Measurements from ENCODE around the gene GIMAP4. TPM values are rescaled to one million over a fixed set of nuclear protein-coding genes. Genes with fewer than 3 reads are reported as not detected.
"Not testable (repeated sequence)": the region's sequence is repeated elsewhere in the genome, so short reads cannot be mapped to it uniquely, and the experiment has no call there.

Gene GIMAP4
- total RNA-seq (2022) = not detected in 2 replicates
- Bru-seq, nascent RNA = not detected
- BruChase-seq, experiment 1, labeled RNA remaining after a 6-hour chase = not detected
- not detected for BruChase-seq, experiment 2, labeled RNA remaining after a 2-hour chase
- long read RNA-seq = 0 reads

GRCh38 chr7:150567169-150567568, at the start of gene GIMAP4:
Gene GIMAP4, plus strand, starts transcription at chr7:150567390. Its CDS starts 2,512 bp downstream, at chr7:150569902.
- H3K9me3 Mint-ChIP-seq (ENCODE audit: unreplicated experiment) = no peaks in the 10 kb centered on the region
- intact Hi-C loops (cut with micrococcal nuclease) = no loop called here
- no peak for TF ChIP-seq CTCF (IDR thresholded peaks at IDR 0.05; ENCODE audit: unreplicated experiment)
- no peak for DNase-seq (ENCODE audit: unreplicated experiment)
- CTCF ChIA-PET = interaction anchor here (0.6 to 1.0 kb wide), 4 partner anchors 16 to 212 kb away, joined by 3 to 5 read pairs (median 3); no protein-coding TSS in a partner anchor
- no TSS peak for BruUV-seq (replicated peaks)
- POLR2A ChIA-PET = no interaction called here
- no peak within 1 kb of the TSS for H3K4me3 Mint-ChIP-seq (ENCODE audit: unreplicated experiment)
- H3K4me1 Mint-ChIP-seq (ENCODE audit: insufficient read depth, unreplicated experiment) = no peaks in the 10 kb centered on the region
- H3K27ac Mint-ChIP-seq (ENCODE audit: low read depth, unreplicated experiment) = no peak within 1 kb of the TSS
- H3K27me3 Mint-ChIP-seq (ENCODE audit: insufficient read depth, unreplicated experiment) = no peaks in the 10 kb centered on the region
- H3K36me3 Mint-ChIP-seq (ENCODE audit: insufficient read depth, unreplicated experiment) = peaks cover 6% of the 10 kb centered on the region

DNA sequence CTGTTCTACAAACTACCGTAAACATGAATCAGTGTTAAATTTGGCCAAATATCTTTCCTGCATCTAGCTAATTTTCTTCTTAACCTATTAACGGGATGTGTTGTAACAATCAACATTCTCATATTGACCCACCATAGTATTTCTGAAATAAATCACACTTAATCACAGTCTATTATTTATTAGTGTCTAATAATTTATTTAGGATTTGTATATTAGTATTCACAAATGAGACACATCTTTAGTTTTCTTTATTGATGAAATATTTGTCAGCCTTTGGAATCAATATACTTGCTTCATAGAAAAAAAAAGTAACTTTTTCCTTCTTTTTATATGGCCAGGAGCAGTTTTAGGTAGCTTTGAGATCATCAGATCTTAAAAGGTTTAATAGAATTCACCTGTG, 47.9 kb upstream of the GIMAP4 start:
- H3K27me3 Mint-ChIP-seq (ENCODE audit: insufficient read depth, unreplicated experiment) = peaks cover 50% of the 10 kb centered on the region
- no peaks in the 10 kb centered on the region for H3K4me1 Mint-ChIP-seq (ENCODE audit: insufficient read depth, unreplicated experiment)
- DNase-seq (ENCODE audit: unreplicated experiment) = no peak
- H3K4me3 Mint-ChIP-seq (ENCODE audit: unreplicated experiment) = no peak overlapping the region
- H3K36me3 Mint-ChIP-seq (ENCODE audit: insufficient read depth, unreplicated experiment) = no peaks in the 10 kb centered on the region
- intact Hi-C loops (cut with micrococcal nuclease) = no loop called here
- CTCF ChIA-PET = no interaction called here
- no TSS peak for BruUV-seq (replicated peaks)
- POLR2A ChIA-PET = no interaction called here
- H3K9me3 Mint-ChIP-seq (ENCODE audit: unreplicated experiment) = no peaks in the 10 kb centered on the region
- H3K27ac Mint-ChIP-seq (ENCODE audit: low read depth, unreplicated experiment) = no peak overlapping the region
- TF ChIP-seq CTCF (IDR thresholded peaks at IDR 0.05; ENCODE audit: unreplicated experiment) = no peak

DNA sequence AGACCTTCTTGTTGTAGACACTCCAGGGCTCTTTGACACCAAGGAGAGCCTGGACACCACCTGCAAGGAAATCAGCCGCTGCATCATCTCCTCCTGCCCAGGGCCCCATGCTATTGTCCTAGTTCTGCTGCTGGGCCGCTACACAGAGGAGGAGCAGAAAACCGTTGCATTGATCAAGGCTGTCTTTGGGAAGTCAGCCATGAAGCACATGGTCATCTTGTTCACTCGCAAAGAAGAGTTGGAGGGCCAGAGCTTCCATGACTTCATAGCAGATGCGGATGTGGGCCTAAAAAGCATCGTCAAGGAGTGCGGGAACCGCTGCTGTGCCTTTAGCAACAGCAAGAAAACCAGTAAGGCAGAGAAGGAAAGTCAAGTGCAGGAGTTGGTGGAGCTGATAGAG, 47.0 kb upstream of the GIMAP4 start:
- intact Hi-C loops (cut with micrococcal nuclease) = no loop called here
- H3K9me3 Mint-ChIP-seq (ENCODE audit: unreplicated experiment) = no peaks in the 10 kb centered on the region
- ChIA-PET POLR2A (no interaction called here), CTCF (interaction anchor here (0.6 to 0.7 kb wide), 2 partner anchors 102 to 1023 kb away, joined by 3 read pairs; no protein-coding TSS in a partner anchor)
- no peak for TF ChIP-seq CTCF (IDR thresholded peaks at IDR 0.05; ENCODE audit: unreplicated experiment)
- no peak for DNase-seq (ENCODE audit: unreplicated experiment)
- no TSS peak for BruUV-seq (replicated peaks)
- H3K36me3 Mint-ChIP-seq (ENCODE audit: insufficient read depth, unreplicated experiment) = no peaks in the 10 kb centered on the region
- no peaks in the 10 kb centered on the region for H3K4me1 Mint-ChIP-seq (ENCODE audit: insufficient read depth, unreplicated experiment)
- H3K27ac Mint-ChIP-seq (ENCODE audit: low read depth, unreplicated experiment) = no peak overlapping the region
- H3K27me3 Mint-ChIP-seq (ENCODE audit: insufficient read depth, unreplicated experiment) = peaks cover 50% of the 10 kb centered on the region
- no peak overlapping the region for H3K4me3 Mint-ChIP-seq (ENCODE audit: unreplicated experiment)

- H3K9me3 Mint-ChIP-seq (ENCODE audit: unreplicated experiment); intact Hi-C loops (cut with micrococcal nuclease); H3K4me3 Mint-ChIP-seq (ENCODE audit: unreplicated experiment); H3K36me3 Mint-ChIP-seq (ENCODE audit: insufficient read depth, unreplicated experiment); H3K4me1 Mint-ChIP-seq (ENCODE audit: insufficient read depth, unreplicated experiment); CTCF ChIA-PET; DNase-seq (ENCODE audit: unreplicated experiment); BruUV-seq (replicated peaks); POLR2A ChIA-PET; H3K27ac Mint-ChIP-seq (ENCODE audit: low read depth, unreplicated experiment): not testable (repeated sequence)
- peaks cover 34% of the 10 kb centered on the region for H3K27me3 Mint-ChIP-seq (ENCODE audit: insufficient read depth, unreplicated experiment)
Measured at GRCh38 chr7:150522931-150523330, 44.3 kb upstream of the GIMAP4 start.

DNA sequence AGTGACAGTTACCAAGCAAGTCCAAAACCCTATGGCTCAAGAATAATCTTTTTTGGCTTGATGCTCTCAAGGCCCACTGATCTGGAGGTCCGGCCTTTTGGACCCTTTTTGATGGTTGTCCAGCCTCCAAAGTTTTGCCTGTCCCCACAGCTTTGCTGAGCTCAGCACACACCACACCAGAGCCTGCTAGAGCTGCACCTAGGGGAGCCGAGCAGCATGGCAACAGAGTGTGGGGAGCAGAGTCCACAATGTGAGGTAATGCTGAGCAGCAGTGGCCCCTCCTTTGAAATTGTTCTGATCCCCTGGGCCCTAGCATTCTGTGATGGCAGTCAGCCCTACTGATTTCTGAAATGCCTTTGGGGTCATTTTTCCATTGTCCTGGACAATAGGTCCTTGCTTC, 43.2 kb upstream of the GIMAP4 start:
- Mint-ChIP-seq H3K27me3 (ENCODE audit: insufficient read depth, unreplicated experiment) (peaks cover 23% of the 10 kb centered on the region), H3K36me3 (ENCODE audit: insufficient read depth, unreplicated experiment) (no peaks in the 10 kb centered on the region), H3K4me3 (ENCODE audit: unreplicated experiment) (no peak overlapping the region), H3K9me3 (ENCODE audit: unreplicated experiment) (no peaks in the 10 kb centered on the region), H3K27ac (ENCODE audit: low read depth, unreplicated experiment) (no peak overlapping the region), H3K4me1 (ENCODE audit: insufficient read depth, unreplicated experiment) (no peaks in the 10 kb centered on the region)
- POLR2A ChIA-PET = no interaction called here
- TF ChIP-seq CTCF (IDR thresholded peaks at IDR 0.05; ENCODE audit: unreplicated experiment) = no peak
- CTCF ChIA-PET = interaction anchor here (0.6 kb wide), 1 partner anchor 131 kb away, joined by 3 read pairs; no protein-coding TSS in a partner anchor
- no peak for DNase-seq (ENCODE audit: unreplicated experiment)
- BruUV-seq (replicated peaks) = no TSS peak
- intact Hi-C loops (cut with micrococcal nuclease) = no loop called here

Data from MCF 10A (cell line).